ENCODE results near the gene PSME2.

PSME2 gene, protein sequence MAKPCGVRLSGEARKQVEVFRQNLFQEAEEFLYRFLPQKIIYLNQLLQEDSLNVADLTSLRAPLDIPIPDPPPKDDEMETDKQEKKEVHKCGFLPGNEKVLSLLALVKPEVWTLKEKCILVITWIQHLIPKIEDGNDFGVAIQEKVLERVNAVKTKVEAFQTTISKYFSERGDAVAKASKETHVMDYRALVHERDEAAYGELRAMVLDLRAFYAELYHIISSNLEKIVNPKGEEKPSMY

DNA sequence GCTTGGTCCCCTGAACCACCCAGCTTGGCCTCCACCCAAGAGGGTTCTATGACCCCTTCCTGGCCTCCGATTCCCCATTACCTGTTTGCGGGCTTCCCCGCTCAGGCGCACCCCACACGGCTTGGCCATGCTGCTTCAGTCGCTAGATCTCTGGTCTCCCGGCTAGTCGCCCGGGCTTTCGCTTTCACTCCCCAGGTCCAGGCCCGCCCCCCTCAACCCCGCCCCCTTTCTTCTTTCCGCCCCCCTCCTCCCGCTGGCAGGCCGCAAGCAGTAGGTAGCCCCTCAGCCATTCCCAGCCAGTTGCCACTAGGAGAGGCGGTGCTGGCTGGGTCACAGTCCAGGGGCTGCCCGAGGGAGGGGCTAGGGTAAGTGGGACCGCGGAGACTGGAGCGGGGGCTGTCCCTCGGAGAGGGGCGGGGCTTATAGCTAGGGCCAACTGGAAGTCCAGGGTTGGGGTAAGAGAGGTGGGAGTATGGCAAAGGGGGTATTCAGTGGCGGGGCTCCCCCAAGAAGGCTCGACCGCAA, at the start of gene PSME2:
TSS of gene PSME2 (minus strand) at position 158 of the 525 bp plus-strand sequence. CDS start at position 129, 29 bp downstream.
- in situ Hi-C loops (cut with MboI; ENCODE audit: low pct_unique_long_range_greater_than_20kb, low sequenced_read_pairs, unreplicated experiment) = no loop called here
- DNase-seq (ENCODE audit: low spot score) = peak; percentile 98
- TF ChIP-seq, protein P1, sequence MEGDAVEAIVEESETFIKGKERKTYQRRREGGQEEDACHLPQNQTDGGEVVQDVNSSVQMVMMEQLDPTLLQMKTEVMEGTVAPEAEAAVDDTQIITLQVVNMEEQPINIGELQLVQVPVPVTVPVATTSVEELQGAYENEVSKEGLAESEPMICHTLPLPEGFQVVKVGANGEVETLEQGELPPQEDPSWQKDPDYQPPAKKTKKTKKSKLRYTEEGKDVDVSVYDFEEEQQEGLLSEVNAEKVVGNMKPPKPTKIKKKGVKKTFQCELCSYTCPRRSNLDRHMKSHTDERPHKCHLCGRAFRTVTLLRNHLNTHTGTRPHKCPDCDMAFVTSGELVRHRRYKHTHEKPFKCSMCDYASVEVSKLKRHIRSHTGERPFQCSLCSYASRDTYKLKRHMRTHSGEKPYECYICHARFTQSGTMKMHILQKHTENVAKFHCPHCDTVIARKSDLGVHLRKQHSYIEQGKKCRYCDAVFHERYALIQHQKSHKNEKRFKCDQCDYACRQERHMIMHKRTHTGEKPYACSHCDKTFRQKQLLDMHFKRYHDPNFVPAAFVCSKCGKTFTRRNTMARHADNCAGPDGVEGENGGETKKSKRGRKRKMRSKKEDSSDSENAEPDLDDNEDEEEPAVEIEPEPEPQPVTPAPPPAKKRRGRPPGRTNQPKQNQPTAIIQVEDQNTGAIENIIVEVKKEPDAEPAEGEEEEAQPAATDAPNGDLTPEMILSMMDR (IDR thresholded peaks at IDR 0.05; ENCODE audit: extremely low read depth, insufficient read depth, missing control alignments) = no peak

DNA sequence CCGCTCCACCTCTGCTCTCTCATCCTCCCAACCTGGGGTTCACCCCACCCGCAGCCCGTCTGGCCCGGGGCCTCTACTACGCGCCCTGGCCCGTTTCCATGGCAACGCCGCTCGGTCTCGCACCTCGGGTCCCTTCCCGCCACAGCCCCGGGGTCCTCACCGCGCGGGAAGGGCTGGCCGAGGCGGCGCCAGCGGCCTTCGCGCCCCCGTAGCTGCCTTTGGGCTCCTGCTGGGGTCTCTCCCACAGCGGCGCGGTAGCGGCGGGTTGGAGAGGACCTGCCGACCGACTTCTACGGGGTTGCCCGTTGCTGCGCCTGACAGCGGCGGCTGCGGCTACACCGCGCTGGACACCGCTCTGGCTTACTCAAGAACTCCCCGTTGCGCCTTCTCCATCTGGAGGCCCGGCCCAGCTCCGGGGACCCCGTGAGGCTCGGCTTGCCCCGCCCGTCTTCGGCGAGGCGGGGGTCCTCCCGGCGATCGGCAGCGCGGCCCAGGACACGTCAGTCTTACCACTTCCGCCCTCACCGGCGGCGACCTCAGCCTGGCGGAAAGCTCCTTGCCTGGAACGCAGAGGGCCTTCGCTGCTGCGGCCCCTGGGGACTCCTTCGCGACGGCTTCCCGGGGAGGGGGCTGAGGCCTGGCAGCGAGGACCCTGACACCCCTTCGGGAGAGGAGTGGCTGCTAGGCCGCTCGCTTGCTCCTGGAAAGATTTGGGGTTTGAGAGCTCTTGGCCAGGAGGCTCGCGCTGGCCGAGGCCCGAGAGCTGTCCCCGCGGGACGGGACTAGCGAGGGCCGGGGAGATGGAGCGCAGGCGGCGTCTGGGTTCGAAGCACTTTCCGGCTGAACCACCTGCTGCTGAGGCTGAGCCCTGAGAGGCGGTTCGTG, 49.0 kb upstream of the PSME2 start, which contains the start of gene TM9SF1:
TSS of gene TM9SF1 (minus strand) at position 256 of the 885 bp plus-strand sequence. CDS start 422 bp downstream, outside the sequence.
- in situ Hi-C loops (cut with MboI; ENCODE audit: low pct_unique_long_range_greater_than_20kb, low sequenced_read_pairs, unreplicated experiment) = no loop called here

DNA sequence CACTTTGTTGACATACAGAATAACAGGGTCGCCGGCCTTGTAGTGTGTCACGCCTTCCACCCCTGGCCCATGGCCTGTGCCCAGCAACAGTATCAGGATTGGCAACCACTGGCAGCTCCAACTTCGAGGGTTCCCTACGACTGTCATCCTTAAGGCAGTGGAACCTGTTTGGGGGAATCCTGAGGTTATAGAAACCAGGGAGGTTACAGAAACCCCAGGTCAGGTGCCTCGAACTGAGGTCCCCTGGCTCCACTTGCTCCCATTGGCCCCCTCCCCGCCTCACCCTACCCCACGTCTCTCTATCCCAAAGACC, 48.4 kb upstream of the PSME2 start:
- no peak for DNase-seq (ENCODE audit: low spot score)
- TF ChIP-seq, protein P1 (IDR thresholded peaks at IDR 0.05; ENCODE audit: extremely low read depth, insufficient read depth, missing control alignments) = no peak
- in situ Hi-C loops (cut with MboI; ENCODE audit: low pct_unique_long_range_greater_than_20kb, low sequenced_read_pairs, unreplicated experiment) = no loop called here

More for the DNA sequence above, 49.0 kb upstream of the PSME2 start, which contains the start of gene TM9SF1:
- TF ChIP-seq, protein P1 (IDR thresholded peaks at IDR 0.05; ENCODE audit: extremely low read depth, insufficient read depth, missing control alignments) = no peak
- peak; percentile 95 for DNase-seq (ENCODE audit: low spot score)

DNA sequence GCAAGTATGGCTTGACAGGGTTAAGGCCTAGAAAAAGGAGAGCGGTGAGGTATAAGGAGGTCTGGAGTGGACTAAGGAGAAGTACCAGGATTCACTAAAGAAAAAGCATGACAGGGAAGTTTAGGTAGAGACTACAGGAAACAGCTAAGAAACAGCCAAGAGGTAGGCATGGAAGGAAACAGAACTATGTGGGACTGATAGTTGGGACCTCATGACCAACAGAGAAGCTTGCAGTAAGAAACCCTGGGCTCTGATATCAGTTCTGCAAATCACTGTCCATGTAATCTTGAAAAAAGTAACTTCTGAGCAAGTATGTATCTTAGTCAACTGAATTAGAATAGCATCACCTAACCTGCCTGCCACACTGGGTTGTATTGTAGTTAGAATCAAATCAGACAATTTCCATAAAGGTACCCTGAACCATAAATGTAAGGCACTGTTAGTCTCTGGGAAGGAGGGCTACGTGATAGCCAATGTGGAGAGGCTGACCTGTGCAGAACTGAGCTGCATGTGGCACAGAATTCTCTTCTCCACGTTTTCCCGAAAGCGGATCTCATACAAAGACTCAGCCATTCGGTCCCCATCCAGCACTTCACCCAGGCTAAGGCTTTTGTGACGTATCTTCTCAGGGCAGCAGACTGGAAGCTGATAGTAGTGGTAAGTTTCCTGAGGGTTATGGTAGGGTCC, 47.9 kb upstream of the PSME2 start:
- DNase-seq (ENCODE audit: low spot score) = no peak
- TF ChIP-seq, protein P1 (IDR thresholded peaks at IDR 0.05; ENCODE audit: extremely low read depth, insufficient read depth, missing control alignments) = no peak
- in situ Hi-C loops (cut with MboI; ENCODE audit: low pct_unique_long_range_greater_than_20kb, low sequenced_read_pairs, unreplicated experiment) = no loop called here

DNA sequence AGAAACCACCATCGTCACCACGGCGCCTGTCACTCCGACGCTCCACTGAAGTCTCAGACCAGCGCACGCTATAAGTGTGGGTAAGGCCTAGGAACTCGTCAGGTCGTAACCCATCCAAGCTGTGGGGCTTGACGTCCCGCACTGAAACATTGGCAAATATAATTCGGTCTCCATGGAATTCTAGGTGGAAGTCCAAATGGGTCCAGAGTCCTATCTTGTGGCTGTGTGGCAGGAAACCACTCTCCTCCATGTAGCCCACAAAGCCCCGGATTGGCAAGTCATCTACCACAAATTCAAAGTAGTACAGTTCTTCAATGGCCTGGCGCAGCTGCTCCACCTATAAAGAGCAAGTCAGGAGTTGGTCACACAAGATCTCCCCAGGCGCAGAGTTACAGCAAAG, 46.5 kb upstream of the PSME2 start:
- no peak for DNase-seq (ENCODE audit: low spot score)
- TF ChIP-seq, protein P1 (IDR thresholded peaks at IDR 0.05; ENCODE audit: extremely low read depth, insufficient read depth, missing control alignments) = no peak
- in situ Hi-C loops (cut with MboI; ENCODE audit: low pct_unique_long_range_greater_than_20kb, low sequenced_read_pairs, unreplicated experiment) = no loop called here

DNA sequence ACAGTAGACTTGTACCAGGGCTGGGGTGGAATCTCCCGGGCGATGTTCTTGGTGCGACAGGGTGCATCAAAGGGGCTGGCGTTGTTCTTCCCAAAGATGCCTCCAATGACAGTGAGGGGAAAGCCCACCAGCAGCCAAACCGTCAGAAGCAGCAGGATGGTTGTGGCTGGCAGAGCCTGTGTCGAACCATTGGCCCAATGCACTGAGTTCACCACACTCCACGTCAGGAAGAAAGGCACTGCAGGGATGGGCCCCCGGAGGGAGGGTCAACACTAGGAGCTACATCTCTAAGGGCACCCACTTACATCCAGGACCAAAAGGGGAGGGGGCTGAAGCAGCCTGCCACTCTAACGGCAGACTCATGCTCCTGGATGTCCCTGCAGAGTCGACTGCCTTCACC, 44.0 kb upstream of the PSME2 start:
- in situ Hi-C loops (cut with MboI; ENCODE audit: low pct_unique_long_range_greater_than_20kb, low sequenced_read_pairs, unreplicated experiment) = no loop called here
- no peak for DNase-seq (ENCODE audit: low spot score)
- TF ChIP-seq, protein P1 (IDR thresholded peaks at IDR 0.05; ENCODE audit: extremely low read depth, insufficient read depth, missing control alignments) = no peak

All from GM13977 (cell line).